Activated naive CD8-positive, alpha-beta T cell treated with anti-CD3 and anti-CD28 coated beads, Interleukin-2, amount 10 ng/mL, durations not matched to agents 7 days and 5 days (primary cell): ENCODE results near the gene CEACAM6. TPM values are rescaled to one million over a fixed set of nuclear protein-coding genes. Genes with fewer than 3 reads are reported as not detected.
"Not testable (repeated sequence)": the region's sequence is repeated elsewhere in the genome, so short reads cannot be mapped to it uniquely, and the experiment has no call there.

Source experiments
- ATAC-seq: fragments of 150-1000 bp; cut with Tn5 transposase; one replicate; pipeline ENCODE4 v1.10.0; 2021; ENCODE audit warnings: low read depth, moderate library complexity
- POLR2A ChIA-PET: fragments of 350-600 bp; sonication (Branson Sonifier 250); formaldehyde crosslinking; loops from one replicate; lab custom pipeline; 2021; ENCODE audit warnings: antibody characterized with exemption; lab: Charles Lee
- DNase-seq: peaks from one replicate; pipeline ENCODE4 v3.0.0; 2021
- H3K27ac Mint-ChIP-seq: one replicate; pipeline ENCODE4 v1.8.0; 2022; ENCODE audit warnings: mild to moderate bottlenecking, mixed read lengths
- H3K27me3 Mint-ChIP-seq: one replicate; pipeline ENCODE4 v1.8.0; 2022; ENCODE audit warnings: mild to moderate bottlenecking, moderate library complexity, mixed read lengths
- H3K36me3 Mint-ChIP-seq: one replicate; pipeline ENCODE4 v1.8.0; 2021; ENCODE audit warnings: mild to moderate bottlenecking, mixed read lengths
- H3K4me1 Mint-ChIP-seq: one replicate; pipeline ENCODE4 v1.8.0; 2021; ENCODE audit warnings: mixed read lengths
- H3K4me3 Mint-ChIP-seq: one replicate; pipeline ENCODE4 v1.8.0; 2022; ENCODE audit warnings: mild to moderate bottlenecking, moderate library complexity, mixed read lengths
- H3K9me3 Mint-ChIP-seq: one replicate; pipeline ENCODE4 v1.8.0; 2021; ENCODE audit warnings: mixed read lengths
- total RNA-seq, 2 experiments: library from RNA; stranded (reverse); gene quantifications; one replicate each; pipeline ENCODE4 v1.2.3, GENCODE V29; 2021

The CEACAM6 gene
- total RNA-seq, 2 experiments from 2014 or later: not detected

GRCh38 chr19:41734585-41734984 is 20.7 kb upstream of the CEACAM6 start:
- ATAC-seq (no peak), DNase-seq (no peak)
- H3K9me3 Mint-ChIP-seq: no peaks in the 10 kb centered on the region
- POLR2A ChIA-PET: interaction anchor here (0.7 kb wide), 1 partner anchor 1982 kb away, joined by 3 read pairs; no protein-coding TSS in a partner anchor
- H3K4me1 Mint-ChIP-seq: no peaks in the 10 kb centered on the region
- H3K27me3 Mint-ChIP-seq: peaks cover 51% of the 10 kb centered on the region
- no peak overlapping the region for H3K4me3 Mint-ChIP-seq
- no peak overlapping the region for H3K27ac Mint-ChIP-seq
- H3K36me3 Mint-ChIP-seq: no peaks in the 10 kb centered on the region

- H3K27me3 Mint-ChIP-seq: peaks cover 57% of the 10 kb centered on the region
- no peak for ATAC-seq
These were observed 20.2 kb upstream of the CEACAM6 start for GRCh38 chr19:41735071-41735600.

GRCh38 chr19:41739361-41739760 is 16.0 kb upstream of the CEACAM6 start:
- DNase-seq (no peak), ATAC-seq (no peak)
- POLR2A ChIA-PET: no interaction called here
- H3K27ac Mint-ChIP-seq: no peak overlapping the region
- no peaks in the 10 kb centered on the region for H3K36me3 Mint-ChIP-seq
- H3K4me3 Mint-ChIP-seq: no peak overlapping the region
- peaks cover 14% of the 10 kb centered on the region for H3K4me1 Mint-ChIP-seq
- H3K27me3 Mint-ChIP-seq: peaks cover 49% of the 10 kb centered on the region
- H3K9me3 Mint-ChIP-seq: no peaks in the 10 kb centered on the region

More at GRCh38 chr19:41735071-41735600, 20.2 kb upstream of the CEACAM6 start:
- POLR2A ChIA-PET: no interaction called here
- H3K36me3 Mint-ChIP-seq: no peaks in the 10 kb centered on the region
- H3K4me3 Mint-ChIP-seq: no peak overlapping the region
- DNase-seq: no peak
- H3K27ac Mint-ChIP-seq: no peak overlapping the region
- H3K4me1 Mint-ChIP-seq: peaks cover 3% of the 10 kb centered on the region
- H3K9me3 Mint-ChIP-seq: no peaks in the 10 kb centered on the region

GRCh38 chr19:41740415-41741243 is 14.7 kb upstream of the CEACAM6 start:
- POLR2A ChIA-PET: no interaction called here
- H3K27ac Mint-ChIP-seq: no peak overlapping the region

GRCh38 chr19:41741244-41741554 is 14.1 kb upstream of the CEACAM6 start:
- H3K9me3 Mint-ChIP-seq: no peaks in the 10 kb centered on the region
- no peak for ATAC-seq

More at GRCh38 chr19:41740415-41741243, 14.7 kb upstream of the CEACAM6 start:
- H3K4me3 Mint-ChIP-seq: no peak overlapping the region
- no peaks in the 10 kb centered on the region for H3K9me3 Mint-ChIP-seq
- H3K4me1 Mint-ChIP-seq: peaks cover 24% of the 10 kb centered on the region
- H3K27me3 Mint-ChIP-seq: peaks cover 53% of the 10 kb centered on the region
- DNase-seq (no peak), ATAC-seq (peak; percentile 18)
- no peaks in the 10 kb centered on the region for H3K36me3 Mint-ChIP-seq

GRCh38 chr19:41744850-41745249 is 10.5 kb upstream of the CEACAM6 start:
- no peak overlapping the region for H3K4me3 Mint-ChIP-seq
- no peaks in the 10 kb centered on the region for H3K9me3 Mint-ChIP-seq
- no peak overlapping the region for H3K27ac Mint-ChIP-seq
- POLR2A ChIA-PET: no interaction called here
- peaks cover 24% of the 10 kb centered on the region for H3K4me1 Mint-ChIP-seq
- no peak for DNase-seq
- no peak for ATAC-seq
- H3K36me3 Mint-ChIP-seq: no peaks in the 10 kb centered on the region
- H3K27me3 Mint-ChIP-seq: peaks cover 52% of the 10 kb centered on the region

More at GRCh38 chr19:41741244-41741554, 14.1 kb upstream of the CEACAM6 start:
- DNase-seq: no peak
- no peaks in the 10 kb centered on the region for H3K36me3 Mint-ChIP-seq
- peaks cover 24% of the 10 kb centered on the region for H3K4me1 Mint-ChIP-seq
- POLR2A ChIA-PET: no interaction called here
- peaks cover 53% of the 10 kb centered on the region for H3K27me3 Mint-ChIP-seq
- H3K27ac Mint-ChIP-seq: no peak overlapping the region
- no peak overlapping the region for H3K4me3 Mint-ChIP-seq

- no peak overlapping the region for H3K27ac Mint-ChIP-seq
- POLR2A ChIA-PET: no interaction called here
- no peaks in the 10 kb centered on the region for H3K9me3 Mint-ChIP-seq
- no peak for DNase-seq
- no peak overlapping the region for H3K4me3 Mint-ChIP-seq
- no peak for ATAC-seq
- H3K27me3 Mint-ChIP-seq: peaks cover 45% of the 10 kb centered on the region
- no peaks in the 10 kb centered on the region for H3K36me3 Mint-ChIP-seq
- H3K4me1 Mint-ChIP-seq: peaks cover 15% of the 10 kb centered on the region
These were observed 9.6 kb upstream of the CEACAM6 start for GRCh38 chr19:41745756-41746155.

- DNase-seq (no peak), ATAC-seq (peak; percentile 81)
- POLR2A ChIA-PET: no interaction called here
- H3K36me3 Mint-ChIP-seq: no peaks in the 10 kb centered on the region
- peaks cover 10% of the 10 kb centered on the region for H3K4me1 Mint-ChIP-seq
- no peak overlapping the region for H3K4me3 Mint-ChIP-seq
- peaks cover 52% of the 10 kb centered on the region for H3K27me3 Mint-ChIP-seq
- H3K27ac Mint-ChIP-seq: no peak overlapping the region
- H3K9me3 Mint-ChIP-seq: no peaks in the 10 kb centered on the region
These were observed 8.6 kb upstream of the CEACAM6 start for GRCh38 chr19:41746593-41747227.

- no peak overlapping the region for H3K4me3 Mint-ChIP-seq
- ATAC-seq (no peak), DNase-seq (no peak)
- H3K27me3 Mint-ChIP-seq: peaks cover 56% of the 10 kb centered on the region
- no peaks in the 10 kb centered on the region for H3K36me3 Mint-ChIP-seq
- POLR2A ChIA-PET: no interaction called here
- no peaks in the 10 kb centered on the region for H3K9me3 Mint-ChIP-seq
- H3K27ac Mint-ChIP-seq: no peak overlapping the region
- peaks cover 10% of the 10 kb centered on the region for H3K4me1 Mint-ChIP-seq
These were observed 7.3 kb upstream of the CEACAM6 start for GRCh38 chr19:41748012-41748411.

- H3K9me3 Mint-ChIP-seq, H3K36me3 Mint-ChIP-seq, ATAC-seq, H3K4me3 Mint-ChIP-seq, H3K27ac Mint-ChIP-seq, POLR2A ChIA-PET, H3K4me1 Mint-ChIP-seq, DNase-seq: not testable (repeated sequence)
- H3K27me3 Mint-ChIP-seq: peaks cover 50% of the 10 kb centered on the region
These were observed 4.8 kb upstream of the CEACAM6 start for GRCh38 chr19:41750248-41751134.

- POLR2A ChIA-PET: interaction anchor here (0.7 kb wide), 1 partner anchor 31 kb away, joined by 3 read pairs; no protein-coding TSS in a partner anchor
- Mint-ChIP-seq H3K9me3 (no peaks in the 10 kb centered on the region), H3K27ac (no peak overlapping the region), H3K4me3 (no peak overlapping the region), H3K27me3 (peaks cover 36% of the 10 kb centered on the region), H3K36me3 (no peaks in the 10 kb centered on the region), H3K4me1 (peaks cover 2% of the 10 kb centered on the region)
- peak; percentile 44 for ATAC-seq
- peak; percentile 83 for DNase-seq
These were observed 2.2 kb upstream of the CEACAM6 start for GRCh38 chr19:41753159-41753558.

GRCh38 chr19:41753936-41754529 is 1.3 kb upstream of the CEACAM6 start:
- DNase-seq: peak; percentile 51
- Mint-ChIP-seq H3K9me3 (no peaks in the 10 kb centered on the region), H3K27me3 (peaks cover 38% of the 10 kb centered on the region), H3K36me3 (no peaks in the 10 kb centered on the region), H3K4me3 (no peak overlapping the region), H3K27ac (no peak overlapping the region), H3K4me1 (peaks cover 2% of the 10 kb centered on the region)
- peak; percentile 79 for ATAC-seq
- POLR2A ChIA-PET: no interaction called here

- POLR2A ChIA-PET: no interaction called here
- Mint-ChIP-seq H3K4me3 (no peak overlapping the region), H3K9me3 (no peaks in the 10 kb centered on the region), H3K27me3 (peaks cover 51% of the 10 kb centered on the region), H3K27ac (no peak overlapping the region), H3K36me3 (no peaks in the 10 kb centered on the region), H3K4me1 (peaks cover under 1% of the 10 kb centered on the region)
- no peak for ATAC-seq
- DNase-seq: no peak
These were observed 3.5 kb downstream of the CEACAM6 start for GRCh38 chr19:41758846-41759245.
